HG03558 (cell line): ENCODE results near the gene ZFP69.

ENCODE experiments used
- ATAC-seq: cut with Tn5 transposase; IDR thresholded peaks from one replicate; pipeline ENCODE4 v1.9.1; 2021; ENCODE audit warnings: moderate number of reproducible peaks; ENCODE audit not compliant: unreplicated experiment; ENCODE audit errors: extremely low read depth

The ZFP69 gene

GRCh38 chr1:40507973-40508372 lies 30.9 kb downstream of the ZFP69 start:
- ATAC-seq, result no peak

- peak; percentile 59 for ATAC-seq
Measured at GRCh38 chr1:40508375-40509341, 31.6 kb downstream of the ZFP69 start, which contains the start of gene EXO5. EXO5 (plus strand) TSS chr1:40508767; CDS start chr1:40514545, 5,778 bp downstream.

GRCh38 chr1:40519517-40519916 lies 42.4 kb downstream of the ZFP69 start:
- ATAC-seq, result no peak

- no peak for ATAC-seq
Measured at GRCh38 chr1:40530735-40531380, 53.8 kb downstream of the ZFP69 start.

- peak; percentile 84 for ATAC-seq
Measured at GRCh38 chr1:40531381-40532061, 54.4 kb downstream of the ZFP69 start, which contains the start of gene ZNF684. ZNF684 (plus strand) TSS chr1:40531637; CDS start chr1:40533167, 1,530 bp downstream.

- no peak for ATAC-seq
Measured at GRCh38 chr1:40532062-40532389, 54.9 kb downstream of the ZFP69 start.

GRCh38 chr1:40532844-40533424 lies 55.8 kb downstream of the ZFP69 start:
- ATAC-seq, result no peak

- ATAC-seq, result no peak
Measured at GRCh38 chr1:40534589-40534988, 57.5 kb downstream of the ZFP69 start.

- ATAC-seq, result no peak
Measured at GRCh38 chr1:40535732-40536131, 58.6 kb downstream of the ZFP69 start.

- ATAC-seq, result no peak
Measured at GRCh38 chr1:40539338-40539737, 62.2 kb downstream of the ZFP69 start.
